ENCODE results near the gene CACNA2D1.

CACNA2D1 gene

GRCh38 chr7:82443547-82444219 lies at the start of gene CACNA2D1:
Gene CACNA2D1, minus strand, starts transcription at chr7:82443777.
- no peak for DNase-seq

- no peak for DNase-seq
Measured at GRCh38 chr7:82481499-82482097, 38.0 kb upstream of the CACNA2D1 start.

DNA sequence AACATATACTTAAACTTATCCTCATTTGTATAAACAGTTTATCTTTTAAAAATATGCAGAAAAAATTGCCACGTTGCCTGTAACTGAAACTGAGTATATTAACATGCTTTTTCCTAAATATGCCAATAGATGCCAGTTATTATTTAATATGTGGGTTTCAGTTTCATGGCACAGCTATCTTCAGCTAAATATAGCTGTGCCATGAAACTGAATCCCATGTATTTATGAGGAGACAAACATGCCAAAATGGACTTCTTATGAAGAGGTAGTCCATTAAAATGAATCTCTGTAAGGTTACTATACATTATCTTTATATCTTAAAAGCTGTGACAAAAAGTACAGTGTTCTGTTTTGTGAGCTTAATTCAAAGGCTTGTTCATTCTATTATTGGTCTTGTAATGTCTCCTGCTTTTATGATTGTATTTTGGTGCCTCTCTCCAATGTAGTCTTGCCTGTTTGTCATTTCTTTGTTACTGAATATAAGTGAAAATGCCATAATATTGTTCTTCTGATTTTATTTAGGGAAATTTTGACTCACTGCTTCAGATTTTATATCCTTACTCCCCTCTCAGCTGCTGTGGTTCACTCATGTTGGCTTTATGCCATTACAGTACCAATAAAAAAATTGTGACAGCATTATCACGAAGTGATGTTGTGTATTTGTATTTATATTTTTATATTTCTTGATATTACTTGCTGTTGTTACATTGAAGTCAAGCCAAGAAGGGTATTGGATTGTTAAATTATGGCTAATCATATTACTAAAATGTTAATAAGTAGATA lies 34.3 kb upstream of the CACNA2D1 start:
- no peak for DNase-seq

DNA sequence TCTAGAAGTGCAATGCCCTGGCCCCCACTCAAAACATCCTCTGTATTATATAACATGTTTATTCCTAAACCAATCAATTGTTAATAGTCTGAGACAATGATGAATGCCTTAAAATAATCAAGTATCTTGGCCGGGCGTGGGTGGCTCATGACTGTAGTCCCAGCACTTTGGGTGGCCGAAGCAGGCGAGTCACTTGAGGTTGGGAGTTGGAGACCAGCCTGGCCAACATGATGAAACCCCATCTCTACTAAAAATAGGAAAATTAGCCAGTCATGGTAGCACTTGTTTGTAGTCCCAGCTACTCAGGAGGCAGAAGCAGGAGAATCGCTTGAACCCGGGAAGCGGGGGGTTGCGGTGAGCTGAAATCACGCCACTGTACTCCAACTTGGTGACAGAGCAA lies 29.4 kb upstream of the CACNA2D1 start:
- no peak for DNase-seq

GRCh38 chr7:82471351-82472020 lies 27.9 kb upstream of the CACNA2D1 start:
- DNase-seq: no peak

- DNase-seq: no peak
Measured at GRCh38 chr7:82469207-82469606, 25.6 kb upstream of the CACNA2D1 start.

- no peak for DNase-seq
Measured at GRCh38 chr7:82468435-82468834, 24.9 kb upstream of the CACNA2D1 start.

- DNase-seq: no peak
Measured at GRCh38 chr7:82467020-82467419, 23.4 kb upstream of the CACNA2D1 start.

- no peak for DNase-seq
Measured at GRCh38 chr7:82464372-82464771, 20.8 kb upstream of the CACNA2D1 start.

DNA sequence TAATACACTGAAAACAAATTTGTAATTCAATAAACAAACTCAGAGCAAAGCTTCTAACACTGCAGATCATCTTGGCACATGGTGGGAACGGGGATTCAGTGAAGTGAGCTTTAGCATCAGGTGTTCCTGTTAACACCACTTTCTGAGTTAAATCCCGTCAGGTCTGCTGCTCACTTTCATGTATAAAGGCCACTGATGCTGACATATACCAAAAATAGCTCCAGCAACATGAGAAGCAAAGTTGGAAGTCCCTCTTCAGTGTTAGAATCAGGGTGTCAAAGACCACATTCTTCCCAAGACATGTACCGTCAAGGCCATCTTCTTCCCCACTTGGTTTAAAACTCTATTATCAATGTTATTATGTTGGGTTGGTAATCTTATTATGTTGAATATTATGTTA lies 11.7 kb upstream of the CACNA2D1 start:
- DNase-seq: no peak

- no peak for DNase-seq
Measured at GRCh38 chr7:82450759-82451158, 7.2 kb upstream of the CACNA2D1 start.

DNA sequence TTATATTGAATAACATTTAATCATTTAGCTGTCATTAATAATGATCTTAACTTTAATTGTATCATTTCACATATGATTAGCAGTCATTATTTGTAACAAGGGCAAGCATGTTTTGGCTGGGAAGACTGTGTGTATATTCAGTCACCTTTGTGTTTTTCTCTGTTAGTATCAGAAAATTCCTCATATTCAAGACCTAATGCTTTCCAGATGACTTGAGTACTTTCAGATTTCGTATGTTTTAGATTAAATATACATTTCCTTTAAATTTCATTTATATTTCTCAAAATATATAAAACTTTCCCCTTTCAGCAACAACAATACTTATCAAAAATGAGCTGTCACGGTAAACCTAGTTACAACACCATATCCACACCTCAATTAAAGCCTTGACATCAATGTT lies 6.3 kb upstream of the CACNA2D1 start:
- no peak for DNase-seq

- no peak for DNase-seq
Measured at GRCh38 chr7:82446897-82447296, 3.3 kb upstream of the CACNA2D1 start.

DNA sequence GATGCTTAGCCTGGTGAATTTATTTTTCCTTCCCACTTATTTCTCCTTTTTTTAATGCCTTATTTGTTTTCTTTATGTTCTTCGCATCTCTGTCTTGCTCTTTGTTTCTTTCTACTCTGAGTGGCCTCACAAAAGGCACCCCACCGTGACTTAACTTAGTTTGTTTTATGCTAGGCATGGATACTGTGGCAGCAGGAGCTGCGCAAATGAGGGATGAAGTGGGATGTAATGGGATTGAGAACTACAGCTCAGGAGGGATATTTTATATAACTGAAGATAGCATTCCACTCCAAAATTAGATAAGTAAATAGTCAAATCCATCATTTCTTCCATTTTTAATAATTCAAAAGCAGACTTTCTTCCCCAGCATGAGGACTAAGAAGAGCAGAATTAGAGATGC lies 1.7 kb upstream of the CACNA2D1 start:
- DNase-seq: no peak

DNA sequence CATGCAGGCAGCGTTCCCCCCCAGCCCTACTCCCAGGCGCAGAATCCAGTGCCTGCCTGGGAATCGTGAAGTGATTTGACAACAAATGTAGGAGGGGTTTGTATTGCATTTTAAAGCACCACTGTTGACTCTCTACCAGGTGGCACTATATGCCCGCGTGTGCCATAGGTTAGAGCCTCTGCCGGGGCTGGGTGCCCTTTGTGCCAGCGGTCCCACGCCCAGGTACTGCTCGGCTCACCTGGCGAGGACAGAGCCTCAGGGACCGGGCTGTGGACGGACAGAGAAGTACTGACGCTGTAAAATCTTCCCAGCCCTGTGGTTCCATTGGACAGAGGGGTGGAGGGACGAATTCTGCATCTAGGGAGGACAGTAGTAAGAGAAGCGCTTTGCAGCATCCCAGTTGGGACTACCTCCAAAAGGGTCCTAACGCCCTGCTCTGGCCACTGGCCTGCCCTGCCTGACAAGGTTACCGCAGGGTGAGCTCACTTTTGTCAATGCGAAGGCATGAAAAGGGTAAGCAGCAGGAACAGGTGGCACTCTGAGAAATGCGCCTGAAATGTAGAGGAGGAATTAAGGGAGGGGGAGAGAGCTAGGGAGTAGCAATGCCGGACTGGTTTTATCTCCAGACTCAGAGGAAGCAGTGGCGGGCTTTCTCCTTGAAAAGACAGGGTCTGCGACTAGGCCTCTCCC lies 788 bp upstream of the CACNA2D1 start:
- DNase-seq: no peak

GRCh38 chr7:82443036-82443546 lies 486 bp downstream of the CACNA2D1 start:
- no peak for DNase-seq

- DNase-seq: no peak
Measured at GRCh38 chr7:82442492-82443035, 1.0 kb downstream of the CACNA2D1 start.

DNA sequence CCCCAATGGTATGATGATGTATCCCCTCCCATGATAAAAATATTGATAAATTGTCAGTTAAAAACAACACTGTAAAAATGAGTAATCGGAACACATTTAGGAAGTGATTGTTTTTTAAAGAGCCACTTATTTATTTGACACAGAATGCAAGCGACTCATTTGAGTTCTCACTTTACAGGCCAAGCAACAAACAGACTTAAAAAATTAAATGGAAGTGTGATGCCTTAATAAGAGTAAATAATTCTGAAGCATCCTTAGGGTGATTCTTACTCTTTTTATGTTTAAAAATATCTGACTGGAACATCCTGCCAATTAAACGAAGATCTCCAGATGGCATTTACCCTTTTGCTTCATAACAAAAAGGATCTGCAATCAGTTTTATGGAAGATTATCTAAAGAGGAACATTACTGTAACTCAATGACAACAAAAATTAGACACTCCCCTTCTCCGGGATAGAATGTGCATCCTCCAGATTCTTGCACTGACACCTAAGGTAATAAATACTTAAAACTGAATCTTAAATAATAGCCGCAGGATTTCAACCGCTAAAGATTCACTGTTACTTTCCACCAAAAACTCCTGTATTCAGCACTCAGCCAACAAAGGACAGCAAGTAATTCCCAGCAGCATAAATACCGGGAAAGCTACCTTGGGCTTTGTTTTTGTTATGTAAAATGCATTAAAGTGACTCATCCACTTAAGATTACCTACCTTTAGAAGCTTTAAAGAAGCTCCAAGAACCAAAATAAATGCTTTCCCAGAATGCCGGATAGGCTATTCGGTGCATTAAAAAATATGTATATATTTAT lies 1.7 kb downstream of the CACNA2D1 start:
- no peak for DNase-seq

GRCh38 chr7:82438521-82438920 lies 5.1 kb downstream of the CACNA2D1 start:
- DNase-seq: no peak

DNA sequence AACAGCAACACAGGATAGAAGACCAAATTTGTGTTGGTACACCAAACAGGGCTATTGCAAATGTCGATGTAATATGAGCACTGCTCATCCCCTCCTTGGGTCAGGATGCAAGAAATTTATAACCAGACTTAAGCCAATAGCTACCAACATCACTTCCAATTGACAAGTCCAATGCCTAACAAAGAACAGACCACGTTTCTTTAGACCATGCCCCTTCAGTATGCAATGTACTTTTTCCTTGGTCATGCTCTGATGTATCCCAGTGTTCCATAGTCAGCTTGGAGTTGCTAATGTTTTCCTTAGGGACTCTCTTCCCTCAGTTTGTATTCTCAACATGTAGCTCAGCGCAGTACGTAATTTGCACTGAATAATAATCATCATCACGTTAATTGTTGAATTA lies 7.8 kb downstream of the CACNA2D1 start:
- no peak for DNase-seq

DNA sequence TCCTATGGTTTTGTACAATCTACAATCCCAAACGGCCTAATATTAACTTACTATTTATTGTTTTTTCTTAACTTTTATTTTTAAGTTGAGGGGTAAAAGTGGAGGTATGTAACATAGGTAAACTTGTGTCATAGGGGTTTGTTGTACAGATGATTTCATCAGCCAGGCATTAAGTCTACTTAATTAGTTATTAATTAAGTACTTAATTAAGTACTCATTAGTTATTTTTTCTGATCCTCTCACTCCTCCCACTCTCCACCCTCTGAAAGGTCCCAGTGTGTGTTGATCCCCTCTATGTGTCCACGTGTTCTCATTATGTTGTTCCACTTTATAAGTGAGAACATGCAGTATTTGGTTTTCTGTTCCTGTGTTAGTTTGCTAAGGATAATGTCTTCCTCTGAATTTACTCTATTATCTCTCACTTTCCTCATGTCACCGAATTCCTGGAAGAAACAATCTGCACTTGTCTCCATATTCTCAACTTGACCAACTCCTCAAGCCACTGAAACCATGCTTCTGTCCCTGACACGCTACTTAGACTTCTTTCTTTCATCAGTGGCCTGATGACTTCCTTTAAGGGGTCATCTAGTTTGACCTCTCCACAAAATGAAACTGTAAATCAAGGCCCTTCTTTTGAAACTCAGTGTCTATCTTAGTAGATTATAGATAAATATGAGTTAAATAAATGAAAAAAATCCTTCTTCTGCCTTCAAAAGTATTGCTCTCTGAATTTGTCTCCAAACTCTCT lies 9.1 kb downstream of the CACNA2D1 start:
- no peak for DNase-seq
